ENCODE results near the gene TUBB2B. TPM values are rescaled to one million over a fixed set of nuclear protein-coding genes. Genes with fewer than 3 reads are reported as not detected.
"Not testable (repeated sequence)": the region's sequence is repeated elsewhere in the genome, so short reads cannot be mapped to it uniquely, and the experiment has no call there.

The TUBB2B gene
- total RNA-seq, 1 experiment from 2014 or later: 49.5 TPM

GRCh38 chr6:3206339-3207015, 21.0 kb downstream of the TUBB2B start:
- Histone ChIP-seq H3K4me1 (replicated peaks) (peaks cover 23% of the 10 kb centered on the region), H3K4me3 (no peak overlapping the region), H3K36me3 (no peaks in the 10 kb centered on the region), H3K9me3 (replicated peaks) (no peaks in the 10 kb centered on the region), H3K27ac (no peak overlapping the region), H3K27me3 (replicated peaks) (no peaks in the 10 kb centered on the region)
- no peak for DNase-seq (ENCODE audit: low read depth in 1 of 2, low spot score in 2 of 2)

GRCh38 chr6:3205913-3206312, 21.5 kb downstream of the TUBB2B start:
- no peak for DNase-seq (ENCODE audit: low read depth in 1 of 2, low spot score in 2 of 2)
- Histone ChIP-seq H3K27ac (no peak overlapping the region), H3K4me3 (no peak overlapping the region)

GRCh38 chr6:3204921-3205320, 22.5 kb downstream of the TUBB2B start:
- no peaks in the 10 kb centered on the region for H3K9me3 ChIP-seq (replicated peaks)
- H3K27me3 ChIP-seq (replicated peaks): no peaks in the 10 kb centered on the region
- H3K27ac ChIP-seq: no peak overlapping the region
- no peak overlapping the region for H3K4me3 ChIP-seq
- peaks cover 21% of the 10 kb centered on the region for H3K4me1 ChIP-seq (replicated peaks)
- no peak for DNase-seq (ENCODE audit: low read depth in 1 of 2, low spot score in 2 of 2)
- H3K36me3 ChIP-seq: no peaks in the 10 kb centered on the region

More at GRCh38 chr6:3205913-3206312, 21.5 kb downstream of the TUBB2B start:
- Histone ChIP-seq H3K27me3 (replicated peaks) (no peaks in the 10 kb centered on the region), H3K9me3 (replicated peaks) (no peaks in the 10 kb centered on the region), H3K36me3 (no peaks in the 10 kb centered on the region), H3K4me1 (replicated peaks) (peaks cover 21% of the 10 kb centered on the region)

GRCh38 chr6:3202999-3203696, 24.3 kb downstream of the TUBB2B start:
- Histone ChIP-seq H3K4me1 (replicated peaks) (peaks cover 5% of the 10 kb centered on the region), H3K27me3 (replicated peaks) (no peaks in the 10 kb centered on the region), H3K27ac (no peak overlapping the region), H3K9me3 (replicated peaks) (no peaks in the 10 kb centered on the region), H3K36me3 (no peaks in the 10 kb centered on the region), H3K4me3 (no peak overlapping the region)
- DNase-seq (ENCODE audit: low read depth in 1 of 2, low spot score in 2 of 2): no peak

GRCh38 chr6:3201388-3201787, 26.1 kb downstream of the TUBB2B start:
- H3K36me3 ChIP-seq: no peaks in the 10 kb centered on the region
- H3K27me3 ChIP-seq (replicated peaks): no peaks in the 10 kb centered on the region
- H3K27ac ChIP-seq: no peak overlapping the region
- no peaks in the 10 kb centered on the region for H3K9me3 ChIP-seq (replicated peaks)
- DNase-seq (ENCODE audit: low read depth in 1 of 2, low spot score in 2 of 2): no peak
- no peaks in the 10 kb centered on the region for H3K4me1 ChIP-seq (replicated peaks)
- no peak overlapping the region for H3K4me3 ChIP-seq

GRCh38 chr6:3200682-3201081, 26.8 kb downstream of the TUBB2B start:
- no peaks in the 10 kb centered on the region for H3K36me3 ChIP-seq

GRCh38 chr6:3199382-3199781, 28.1 kb downstream of the TUBB2B start:
- H3K9me3 ChIP-seq (replicated peaks): no peaks in the 10 kb centered on the region
- H3K27me3 ChIP-seq (replicated peaks): no peaks in the 10 kb centered on the region
- no peak overlapping the region for H3K27ac ChIP-seq
- no peaks in the 10 kb centered on the region for H3K36me3 ChIP-seq
- no peak for DNase-seq (ENCODE audit: low read depth in 1 of 2, low spot score in 2 of 2)
- H3K4me1 ChIP-seq (replicated peaks): no peaks in the 10 kb centered on the region
- no peak overlapping the region for H3K4me3 ChIP-seq

More at GRCh38 chr6:3200682-3201081, 26.8 kb downstream of the TUBB2B start:
- Histone ChIP-seq H3K27me3 (replicated peaks) (no peaks in the 10 kb centered on the region), H3K27ac (no peak overlapping the region), H3K9me3 (replicated peaks) (no peaks in the 10 kb centered on the region), H3K4me3 (no peak overlapping the region), H3K4me1 (replicated peaks) (no peaks in the 10 kb centered on the region)
- no peak for DNase-seq (ENCODE audit: low read depth in 1 of 2, low spot score in 2 of 2)

- DNase-seq (ENCODE audit: low read depth in 1 of 2, low spot score in 2 of 2); H3K27me3 ChIP-seq (replicated peaks); H3K4me3 ChIP-seq; H3K36me3 ChIP-seq; H3K9me3 ChIP-seq (replicated peaks); H3K4me1 ChIP-seq (replicated peaks); H3K27ac ChIP-seq: not testable (repeated sequence)
Observed at GRCh38 chr6:3197734-3198133, 29.7 kb downstream of the TUBB2B start.

- H3K4me3 ChIP-seq: no peak overlapping the region
- no peaks in the 10 kb centered on the region for H3K4me1 ChIP-seq (replicated peaks)
- no peaks in the 10 kb centered on the region for H3K36me3 ChIP-seq
- H3K27ac ChIP-seq: no peak overlapping the region
- H3K27me3 ChIP-seq (replicated peaks): no peaks in the 10 kb centered on the region
- no peaks in the 10 kb centered on the region for H3K9me3 ChIP-seq (replicated peaks)
- DNase-seq (ENCODE audit: low read depth in 1 of 2, low spot score in 2 of 2): no peak
Observed at GRCh38 chr6:3196770-3197169, 30.7 kb downstream of the TUBB2B start.

GRCh38 chr6:3195695-3196497, 31.6 kb downstream of the TUBB2B start:
- H3K4me3 ChIP-seq: no peak overlapping the region
- no peaks in the 10 kb centered on the region for H3K36me3 ChIP-seq
- no peaks in the 10 kb centered on the region for H3K9me3 ChIP-seq (replicated peaks)
- no peaks in the 10 kb centered on the region for H3K27me3 ChIP-seq (replicated peaks)
- H3K27ac ChIP-seq: no peak overlapping the region
- no peak for DNase-seq (ENCODE audit: low read depth in 1 of 2, low spot score in 2 of 2)
- H3K4me1 ChIP-seq (replicated peaks): no peaks in the 10 kb centered on the region

GRCh38 chr6:3195420-3195694, 32.1 kb downstream of the TUBB2B start:
- Histone ChIP-seq H3K4me3 (no peak overlapping the region), H3K27me3 (replicated peaks) (no peaks in the 10 kb centered on the region), H3K9me3 (replicated peaks) (no peaks in the 10 kb centered on the region), H3K27ac (no peak overlapping the region), H3K36me3 (no peaks in the 10 kb centered on the region), H3K4me1 (replicated peaks) (no peaks in the 10 kb centered on the region)
- no peak for DNase-seq (ENCODE audit: low read depth in 1 of 2, low spot score in 2 of 2)

- Histone ChIP-seq H3K36me3 (no peaks in the 10 kb centered on the region), H3K4me3 (no peak overlapping the region), H3K9me3 (replicated peaks) (no peaks in the 10 kb centered on the region), H3K27ac (no peak overlapping the region), H3K27me3 (replicated peaks) (no peaks in the 10 kb centered on the region), H3K4me1 (replicated peaks) (no peaks in the 10 kb centered on the region)
- no peak for DNase-seq (ENCODE audit: low read depth in 1 of 2, low spot score in 2 of 2)
Observed at GRCh38 chr6:3194535-3195419, 32.7 kb downstream of the TUBB2B start.

GRCh38 chr6:3193102-3193849, 34.2 kb downstream of the TUBB2B start:
- no peaks in the 10 kb centered on the region for H3K9me3 ChIP-seq (replicated peaks)
- H3K36me3 ChIP-seq: no peaks in the 10 kb centered on the region
- DNase-seq (ENCODE audit: low read depth in 1 of 2, low spot score in 2 of 2): no peak

More at GRCh38 chr6:3193102-3193849, 34.2 kb downstream of the TUBB2B start:
- Histone ChIP-seq H3K27ac (no peak overlapping the region), H3K27me3 (replicated peaks) (no peaks in the 10 kb centered on the region), H3K4me3 (no peak overlapping the region), H3K4me1 (replicated peaks) (no peaks in the 10 kb centered on the region)

Measured in SJSA1 (cell line).